ENCODE results near the gene RAB3IP.

DNA sequence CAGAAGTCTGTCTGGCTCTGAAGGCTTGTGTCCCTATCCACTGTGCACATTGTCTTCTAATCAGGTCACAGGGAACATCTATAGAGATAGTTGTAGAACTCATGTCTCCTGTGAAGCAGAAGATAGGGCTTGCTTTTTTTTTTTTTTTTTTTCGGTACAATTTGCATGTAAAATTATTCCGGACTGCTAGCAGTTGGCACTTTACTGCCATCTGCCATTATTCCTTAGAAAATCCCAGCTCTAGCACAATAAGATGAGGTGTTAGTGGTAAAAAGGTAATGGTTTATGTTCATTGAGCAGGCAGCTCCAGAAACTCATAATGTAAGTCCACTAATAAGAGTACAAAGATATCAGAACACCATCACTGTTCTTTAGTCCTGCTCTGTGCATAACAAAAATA is 95.0 kb downstream of the RAB3IP start:
- TF ChIP-seq SUZ12 (IDR thresholded peaks at IDR 0.05; ENCODE audit: extremely low read depth, insufficient read depth, insufficient read length) (no peak), ZNF274 (IDR thresholded peaks at IDR 0.05; ENCODE audit: low read depth, low read length) (no peak)

Data from NT2/D1 (cell line).